CD14-positive monocyte (primary cell): Measurements from ENCODE around the gene ARHGAP32. TPM values are rescaled to one million over a fixed set of nuclear protein-coding genes. Genes with fewer than 3 reads are reported as not detected.

ENCODE experiments used
- DNase-seq, 3 donors: peaks; one replicate each; pipeline ENCODE4 v3.0.0-alpha.2; 2011 to 2022
- H2AFZ ChIP-seq: 2 replicates; pipeline ENCODE4 v1.6.0; 2012; ENCODE audit warnings: mild to moderate bottlenecking, low read depth, low read length, inconsistent platforms; ENCODE audit not compliant: insufficient read depth, poor library complexity, severe bottlenecking
- H3K27ac ChIP-seq, 2 donors: 1 replicate in 1 of 2; 2 replicates in 1 of 2; pipeline ENCODE4 v1.5.1; 2012 to 2013; ENCODE audit warnings: low read length in 2 of 2, control low read depth in 1 of 2, inconsistent platforms in 1 of 2, low read depth in 1 of 2, mild to moderate bottlenecking in 1 of 2
- H3K27me3 ChIP-seq, 2 donors: one replicate each; pipeline versions ENCODE4 v1.6.0 to v1.6.1; 2011 to 2013; ENCODE audit warnings: low read length in 2 of 2; ENCODE audit not compliant: control insufficient read depth in 2 of 2, insufficient read depth in 2 of 2
- H3K36me3 ChIP-seq, 2 donors: replicated peaks in 1 of 2; 1 replicate in 1 of 2; 2 replicates in 1 of 2; pipeline versions ENCODE4 v1.5.1 to v1.6.1; 2012 to 2013; ENCODE audit warnings: low read length in 2 of 2, control low read depth in 1 of 2, inconsistent platforms in 1 of 2, mild to moderate bottlenecking in 1 of 2; ENCODE audit not compliant: insufficient read depth in 2 of 2, control insufficient read depth in 1 of 2
- H3K4me1 ChIP-seq, 2 donors: 1 replicate in 1 of 2; 2 replicates in 1 of 2; pipeline versions ENCODE4 v1.5.1 to v1.6.1; 2012 to 2013; ENCODE audit warnings: low read length in 2 of 2, control low read depth in 1 of 2, inconsistent platforms in 1 of 2, mild to moderate bottlenecking in 1 of 2, moderate library complexity in 1 of 2; ENCODE audit not compliant: insufficient read depth in 2 of 2, control insufficient read depth in 1 of 2
- H3K4me2 ChIP-seq: replicated peaks from 2 replicates; pipeline ENCODE3; 2012; ENCODE audit warnings: low read length, moderate library complexity, mild to moderate bottlenecking; ENCODE audit not compliant: poor library complexity, severe bottlenecking; ENCODE audit errors: extremely low read depth
- H3K4me3 ChIP-seq, 3 experiments: fragments of 200-600 bp in 1 of 3; sonication (generic) in 1 of 3; replicated peaks in 1 of 3; 1 replicate in 2 of 3; 2 replicates in 1 of 3; pipeline ENCODE4 v1.5.1; 2011 to 2013; ENCODE audit warnings: low read length in 3 of 3, mild to moderate bottlenecking in 3 of 3, control low read depth in 2 of 3, low read depth in 2 of 3, inconsistent platforms in 1 of 3, moderate library complexity in 1 of 3
- H3K79me2 ChIP-seq: 2 replicates; pipeline ENCODE4 v1.6.0; 2012; ENCODE audit warnings: mild to moderate bottlenecking, control low read depth, inconsistent platforms, low read length, moderate library complexity; ENCODE audit not compliant: insufficient read depth
- H3K9ac ChIP-seq: 2 replicates; pipeline ENCODE4 v1.6.0; 2017; ENCODE audit warnings: low read length, mild to moderate bottlenecking; ENCODE audit not compliant: insufficient read depth, poor library complexity, severe bottlenecking
- H3K9me3 ChIP-seq, 2 donors: replicated peaks in 1 of 2; 1 replicate in 1 of 2; 2 replicates in 1 of 2; pipeline versions ENCODE4 v1.5.1 to v1.6.1; 2012 to 2013; ENCODE audit warnings: low read length in 2 of 2, control low read depth in 1 of 2; ENCODE audit not compliant: control insufficient read depth in 1 of 2, insufficient read depth in 1 of 2
- H4K20me1 ChIP-seq: 2 replicates; pipeline ENCODE4 v1.6.0; 2012; ENCODE audit warnings: mild to moderate bottlenecking, low read length, control low read depth, moderate library complexity; ENCODE audit not compliant: insufficient read depth
- H3K27ac Mint-ChIP-seq, 7 donors: one replicate each; pipeline ENCODE4 v1.8.0; 2020; ENCODE audit warnings: mild to moderate bottlenecking in 7 of 7, mixed read lengths in 7 of 7, moderate library complexity in 6 of 7, inconsistent platforms in 2 of 7
- H3K27me3 Mint-ChIP-seq, 3 donors: one replicate each; pipeline ENCODE4 v1.8.0; 2021 to 2022; ENCODE audit warnings: low read depth in 3 of 3, mild to moderate bottlenecking in 3 of 3, mixed read lengths in 3 of 3, moderate library complexity in 3 of 3, inconsistent platforms in 1 of 3
- H3K36me3 Mint-ChIP-seq, 2 donors: one replicate each; pipeline ENCODE4 v1.8.0; 2020; ENCODE audit warnings: mixed read lengths in 2 of 2, inconsistent platforms in 1 of 2, mild to moderate bottlenecking in 1 of 2
- H3K4me1 Mint-ChIP-seq: one replicate; pipeline ENCODE4 v1.8.0; 2020; ENCODE audit warnings: mild to moderate bottlenecking, mixed read lengths
- H3K4me3 Mint-ChIP-seq, 2 donors: one replicate each; pipeline ENCODE4 v1.8.0; 2020; ENCODE audit warnings: mild to moderate bottlenecking in 2 of 2, mixed read lengths in 2 of 2, moderate library complexity in 1 of 2
- H3K9me3 Mint-ChIP-seq, 7 donors: one replicate each; pipeline ENCODE4 v1.8.0; 2020 to 2022; ENCODE audit warnings: mixed read lengths in 7 of 7, mild to moderate bottlenecking in 6 of 7, moderate library complexity in 6 of 7, inconsistent platforms in 2 of 7
- CTCF ChIP-seq: fragments of 200-600 bp; IDR thresholded peaks from one replicate; pipeline ENCODE4 v1.8.0; 2022; ENCODE audit warnings: antibody characterized with exemption, mild to moderate bottlenecking
- WGBS: methylation state at CpG from one replicate; pipeline ENCODE4 v1.1.5; 2013; ENCODE audit warnings: missing lambda C conversion rate; ENCODE audit not compliant: insufficient coverage; 5-methylcytosine and 5-hydroxymethylcytosine counted together
- intact Hi-C, 2 donors: fragments of 100-400 bp; cut with micrococcal nuclease; formaldehyde crosslinking; loops; one replicate each; pipeline versions ENCODE4 v1.15.0 to v1.15.1; 2023
- polyA plus RNA-seq, 3 donors: library from polyadenylated mRNA; depleted of rRNA in 1 of 3; unstranded in 2 of 3; stranded (reverse) in 1 of 3; fragments of 300-500 nt in 2 of 3; fragments of >200 nt in 1 of 3; fragmentation: Illumina TruSeq in 2 of 3; gene quantifications; 1 replicate in 2 of 3; 2 replicates in 1 of 3; pipeline ENCODE4 v1.2.3, GENCODE V29; 2012 to 2021

Gene ARHGAP32
- polyA plus RNA-seq, 3 donors: 0.13 to 3.4 (median 0.72) TPM

- DNase-seq: no peak
- Histone ChIP-seq H3K4me3 (no peak overlapping the region), H3K79me2 (no peaks in the 10 kb centered on the region), H2AFZ (no peak overlapping the region), H3K27ac (no peak overlapping the region), H3K27me3 (no peaks in the 10 kb centered on the region), H3K9ac (no peak overlapping the region), H4K20me1 (no peaks in the 10 kb centered on the region), H3K4me1 (no peaks in the 10 kb centered on the region), H3K36me3 (no peaks in the 10 kb centered on the region), H3K9me3 (no peaks in the 10 kb centered on the region), H3K4me2 (no peak overlapping the region)
- H3K9me3 Mint-ChIP-seq: peaks cover 4 to 20% (median 8%) of the 10 kb centered on the region in 7 donors
- no peaks in the 10 kb centered on the region for H3K27me3 Mint-ChIP-seq
- no peak overlapping the region for H3K27ac Mint-ChIP-seq
- H3K36me3 Mint-ChIP-seq: peaks cover 6 to 8% of the 10 kb centered on the region in 2 donors
- WGBS: no CpG with 5 or more reads among the region's 1 CpG
- no peaks in the 10 kb centered on the region for H3K4me1 Mint-ChIP-seq
- no peak overlapping the region for H3K4me3 Mint-ChIP-seq
- intact Hi-C loops: no loop called here
- no peak for TF ChIP-seq CTCF
Observed at GRCh38 chr11:129106788-129107187, 85.3 kb downstream of the ARHGAP32 start.

- peaks cover 0 to 3% (median 0%) of the 10 kb centered on the region in 3 donors for H3K27me3 Mint-ChIP-seq
- no peak for TF ChIP-seq CTCF
- Histone ChIP-seq H3K9ac (no peak overlapping the region), H3K9me3 (peaks cover 0 to 16% of the 10 kb centered on the region in 2 donors), H3K27ac (no peak overlapping the region), H3K27me3 (no peaks in the 10 kb centered on the region), H2AFZ (no peak overlapping the region), H3K4me3 (no peak overlapping the region), H3K4me2 (no peak overlapping the region), H4K20me1 (no peaks in the 10 kb centered on the region), H3K79me2 (no peaks in the 10 kb centered on the region), H3K36me3 (no peaks in the 10 kb centered on the region), H3K4me1 (no peaks in the 10 kb centered on the region)
- no peak for DNase-seq
- no peak overlapping the region for H3K4me3 Mint-ChIP-seq
- WGBS: no CpG with 5 or more reads among the region's 1 CpG
- peaks cover 12 to 34% (median 25%) of the 10 kb centered on the region in 7 donors for H3K9me3 Mint-ChIP-seq
- no peak overlapping the region for H3K27ac Mint-ChIP-seq
- intact Hi-C loops: no loop called here
- H3K36me3 Mint-ChIP-seq: peaks cover 9 to 14% of the 10 kb centered on the region in 2 donors
- no peaks in the 10 kb centered on the region for H3K4me1 Mint-ChIP-seq
Observed at GRCh38 chr11:129102756-129103155, 89.4 kb downstream of the ARHGAP32 start.
